Measurements from ENCODE around the gene PTCRA. TPM values are rescaled to one million over a fixed set of nuclear protein-coding genes. Genes with fewer than 3 reads are reported as not detected.
"Not testable (repeated sequence)": the region's sequence is repeated elsewhere in the genome, so short reads cannot be mapped to it uniquely, and the experiment has no call there.

Gene PTCRA
- total RNA-seq, 1 donor from 2014 or later, result not detected

DNA sequence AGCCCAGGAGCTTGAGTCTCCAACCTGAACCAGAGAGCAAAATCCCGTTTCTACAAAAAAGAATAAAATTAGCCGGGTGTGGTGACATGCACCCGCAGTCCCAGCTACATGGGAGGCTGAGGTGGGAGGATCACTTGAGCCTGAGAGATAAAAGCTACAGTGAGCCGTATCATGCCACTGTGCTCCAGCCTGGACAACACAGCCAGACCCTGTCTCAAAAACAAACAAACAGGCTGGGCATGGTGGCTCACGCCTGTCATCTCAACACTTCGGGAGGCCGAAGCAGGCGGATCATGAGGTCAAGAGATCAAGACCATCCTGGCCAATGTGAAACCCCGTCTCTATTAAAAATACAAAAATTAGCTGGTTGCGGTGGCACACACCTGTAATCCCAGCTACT, 11.4 kb upstream of the PTCRA start:
- no peak for DNase-seq

GRCh38 chr6:42907336-42907735, 8.5 kb upstream of the PTCRA start:
- DNase-seq, result no peak

DNA sequence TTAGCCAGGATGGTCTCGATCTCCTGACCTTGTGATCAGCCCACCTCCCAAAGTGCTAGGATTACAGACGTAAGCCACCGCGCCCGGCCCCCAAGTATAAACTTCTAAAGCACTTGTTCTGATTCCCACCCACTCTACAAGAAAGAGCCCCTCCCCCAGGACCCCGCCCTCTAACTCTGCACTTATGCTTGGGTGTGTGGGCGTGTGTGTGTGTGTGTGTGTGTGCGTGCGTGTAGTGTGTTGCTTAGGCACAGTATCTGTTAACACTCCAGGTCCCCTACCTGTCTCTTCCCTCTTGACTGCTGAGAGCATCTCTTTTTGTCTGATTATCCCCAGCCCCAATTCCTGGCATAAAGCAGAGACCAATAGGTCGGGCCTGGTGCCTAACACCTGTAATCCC, 6.0 kb upstream of the PTCRA start:
- no peak for DNase-seq

- DNase-seq, result peak; percentile 5
These were observed 4.5 kb upstream of the PTCRA start for GRCh38 chr6:42911171-42912021.

DNA sequence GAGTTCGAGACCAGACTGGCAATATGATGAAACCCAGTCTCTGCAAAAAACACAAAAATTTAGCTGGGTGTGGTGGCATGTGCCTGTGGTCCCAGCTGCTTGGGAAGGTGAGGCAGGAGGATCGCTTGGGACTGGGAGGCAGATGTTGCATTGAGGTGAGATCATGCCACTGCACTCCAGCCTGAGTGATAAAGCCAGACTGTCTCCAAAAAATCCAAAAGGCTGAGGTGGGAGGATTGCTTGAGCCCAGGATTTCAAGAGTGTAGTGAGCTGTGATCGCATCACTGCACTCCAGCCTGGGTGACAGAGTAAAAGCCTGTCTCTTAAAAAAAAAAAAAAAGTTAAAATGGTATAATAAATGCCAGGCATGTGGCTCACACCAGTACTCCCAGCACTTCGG, 1.3 kb upstream of the PTCRA start:
- no peak for DNase-seq

DNA sequence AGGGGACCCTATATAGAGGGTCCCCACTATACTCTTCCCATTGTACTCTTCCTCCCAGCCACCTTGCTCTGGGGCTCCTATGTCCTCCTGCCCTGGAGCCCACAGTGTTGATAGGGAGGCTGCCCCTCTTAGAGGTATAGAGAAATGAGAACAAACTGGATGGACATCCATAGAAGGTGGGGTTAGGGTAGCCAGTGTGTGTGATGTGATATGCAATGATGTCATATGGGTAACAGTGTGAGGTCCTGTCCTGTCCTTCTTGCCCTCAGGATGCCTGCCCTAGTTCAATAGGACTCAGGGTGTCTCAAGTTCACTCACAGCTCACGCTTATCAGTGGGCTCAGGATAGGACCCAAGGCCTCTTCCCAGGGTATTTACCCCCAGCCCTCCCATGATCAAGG, 435 bp downstream of the PTCRA start:
- no peak for DNase-seq

- no peak for DNase-seq
These were observed 5.9 kb downstream of the PTCRA start for GRCh38 chr6:42921801-42922200.

GRCh38 chr6:42923666-42924065, 7.8 kb downstream of the PTCRA start:
- DNase-seq, result no peak

GRCh38 chr6:42925248-42925857, 9.5 kb downstream of the PTCRA start:
- DNase-seq, result no peak

- DNase-seq, result peak; percentile 96
These were observed 13.3 kb downstream of the PTCRA start, which contains the start of gene CNPY3 for GRCh38 chr6:42928986-42929820. Gene CNPY3 (plus strand): TSS chr6:42929480. CDS start chr6:42929571, 91 bp downstream.

DNA sequence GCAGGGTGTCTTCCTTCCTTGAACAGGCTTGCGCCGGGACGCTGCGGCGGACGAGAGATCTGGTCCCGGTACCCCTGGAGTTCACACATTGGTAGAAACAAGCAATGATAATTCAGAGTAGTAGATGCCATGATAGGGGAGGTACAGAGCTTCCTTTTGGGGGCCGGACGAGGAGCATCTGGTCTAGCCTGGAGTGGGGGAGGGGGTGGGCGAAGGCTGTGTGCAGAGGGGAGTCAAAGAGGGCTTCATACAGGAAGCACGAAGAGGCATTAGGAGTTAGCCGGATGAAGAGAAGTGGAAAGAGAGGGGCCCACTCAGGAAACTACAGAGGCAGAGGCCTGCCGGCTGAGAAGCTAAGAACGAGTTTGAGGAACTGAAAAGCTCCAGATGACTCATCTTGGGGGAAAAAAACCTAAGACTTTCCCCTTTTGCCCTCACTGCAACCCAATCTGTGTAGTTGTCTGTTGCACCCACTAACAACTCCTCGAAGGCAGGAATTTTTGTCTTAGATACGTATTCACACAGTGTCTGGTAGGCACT, 14.0 kb downstream of the PTCRA start:
- peak; percentile 68 for DNase-seq

DNA sequence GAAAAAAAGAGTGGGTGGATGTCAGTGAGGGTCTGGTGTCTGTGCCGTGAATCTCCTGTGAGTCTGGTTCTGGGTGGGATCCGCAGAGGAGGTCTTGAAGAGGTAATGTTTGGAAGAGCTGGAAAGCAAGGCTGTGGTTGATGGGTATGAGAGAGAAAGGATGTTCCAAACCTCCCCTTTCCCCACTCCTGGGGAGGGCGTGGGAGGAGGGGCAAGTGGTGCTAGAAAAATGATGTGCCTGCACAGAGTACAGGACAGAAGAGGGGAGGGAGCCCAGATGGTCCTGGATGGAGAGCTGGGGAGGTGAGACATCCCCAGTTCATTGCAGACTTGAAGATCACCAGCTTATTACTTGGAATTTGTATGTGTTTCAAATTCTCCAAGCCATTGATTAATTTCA, 16.6 kb downstream of the PTCRA start:
- DNase-seq, result no peak

DNA sequence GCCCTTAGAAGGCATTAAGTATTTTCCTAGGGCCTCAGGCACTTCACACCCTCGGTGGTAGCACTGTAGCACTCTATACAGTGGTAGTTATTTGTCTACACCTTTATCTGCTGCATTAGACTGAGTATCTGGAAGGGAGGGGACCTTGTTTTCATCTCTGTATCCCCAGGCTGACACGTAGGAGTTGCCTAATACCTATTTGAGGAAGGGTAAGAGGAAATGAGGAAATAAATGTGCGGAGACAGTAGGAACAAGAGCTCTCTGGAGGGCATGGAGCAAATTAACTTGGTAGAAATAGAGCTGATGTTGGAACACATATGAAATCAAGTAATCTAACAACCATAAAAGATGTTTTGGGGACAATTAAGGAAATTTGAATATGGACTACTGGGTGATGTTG, 17.4 kb downstream of the PTCRA start:
- DNase-seq, result no peak

GRCh38 chr6:42935322-42935721, 19.5 kb downstream of the PTCRA start:
- DNase-seq, result no peak

DNA sequence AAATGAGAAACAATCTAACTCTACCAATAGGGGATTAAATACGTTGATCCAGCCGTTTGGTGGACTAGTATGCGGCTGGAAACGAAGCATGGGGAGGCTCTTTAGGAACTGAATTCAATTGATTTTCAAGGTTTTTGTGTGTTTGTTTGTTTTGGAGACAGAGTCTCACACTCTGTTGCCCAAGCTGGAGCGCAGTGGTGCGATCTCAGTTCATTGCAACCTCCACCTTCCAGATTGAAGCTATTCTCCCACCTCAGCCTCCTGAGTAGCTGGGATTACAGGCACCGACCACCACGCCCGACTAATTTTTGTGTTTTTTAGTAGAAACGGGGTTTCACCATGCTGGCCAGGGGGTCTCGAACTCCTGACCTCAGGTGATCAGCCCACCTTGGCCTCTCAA, 20.5 kb downstream of the PTCRA start:
- no peak for DNase-seq

DNA sequence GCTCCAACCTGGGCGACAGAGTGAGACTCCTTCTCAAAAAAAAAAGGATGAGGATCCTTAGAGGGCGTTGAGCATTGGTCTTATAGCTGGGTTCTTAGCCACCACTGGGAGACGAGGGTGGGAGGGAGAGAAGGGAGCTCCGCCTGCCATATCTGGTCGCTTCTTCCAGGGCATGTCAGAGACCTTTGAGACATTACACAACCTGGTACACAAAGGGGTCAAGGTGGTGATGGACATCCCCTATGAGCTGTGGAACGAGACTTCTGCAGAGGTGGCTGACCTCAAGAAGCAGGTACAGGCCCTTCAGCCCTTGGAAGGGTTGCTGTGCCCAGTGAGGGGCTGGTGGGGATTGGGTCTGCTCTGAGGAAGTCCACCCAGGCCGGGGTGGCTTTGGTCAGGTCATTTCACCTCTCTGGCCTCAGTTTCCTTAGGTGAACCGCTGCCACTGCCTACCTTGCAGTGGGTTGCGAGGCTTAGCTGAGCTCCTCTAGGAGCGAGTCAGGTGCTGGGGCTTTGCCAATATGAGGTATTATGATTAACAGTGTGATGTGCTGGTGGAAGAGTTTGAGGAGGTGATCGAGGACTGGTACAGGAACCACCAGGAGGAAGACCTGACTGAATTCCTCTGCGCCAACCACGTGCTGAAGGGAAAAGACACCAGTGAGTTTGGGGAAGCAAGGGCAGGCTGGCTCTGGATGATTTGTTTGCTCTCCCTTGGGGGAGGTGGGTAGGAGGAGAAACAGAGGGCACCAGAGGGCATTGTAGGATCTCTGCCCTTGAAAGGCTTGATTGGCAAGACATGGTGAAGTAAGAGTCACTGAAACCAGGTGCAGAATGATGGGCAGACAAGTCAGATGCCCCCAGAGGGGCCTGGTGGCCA, 21.9 kb downstream of the PTCRA start:
- no peak for DNase-seq

DNA sequence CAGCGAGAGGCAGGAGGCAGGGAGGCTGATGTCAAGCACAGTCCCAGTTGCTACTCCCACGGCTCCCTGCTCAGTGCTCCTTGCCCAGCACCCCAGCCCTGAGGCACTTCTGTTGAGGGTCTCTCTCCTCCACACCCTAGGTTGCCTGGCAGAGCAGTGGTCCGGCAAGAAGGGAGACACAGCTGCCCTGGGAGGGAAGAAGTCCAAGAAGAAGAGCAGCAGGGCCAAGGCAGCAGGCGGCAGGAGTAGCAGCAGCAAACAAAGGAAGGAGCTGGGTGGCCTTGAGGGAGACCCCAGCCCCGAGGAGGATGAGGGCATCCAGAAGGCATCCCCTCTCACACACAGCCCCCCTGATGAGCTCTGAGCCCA, 22.6 kb downstream of the PTCRA start:
- DNase-seq, result no peak

DNA sequence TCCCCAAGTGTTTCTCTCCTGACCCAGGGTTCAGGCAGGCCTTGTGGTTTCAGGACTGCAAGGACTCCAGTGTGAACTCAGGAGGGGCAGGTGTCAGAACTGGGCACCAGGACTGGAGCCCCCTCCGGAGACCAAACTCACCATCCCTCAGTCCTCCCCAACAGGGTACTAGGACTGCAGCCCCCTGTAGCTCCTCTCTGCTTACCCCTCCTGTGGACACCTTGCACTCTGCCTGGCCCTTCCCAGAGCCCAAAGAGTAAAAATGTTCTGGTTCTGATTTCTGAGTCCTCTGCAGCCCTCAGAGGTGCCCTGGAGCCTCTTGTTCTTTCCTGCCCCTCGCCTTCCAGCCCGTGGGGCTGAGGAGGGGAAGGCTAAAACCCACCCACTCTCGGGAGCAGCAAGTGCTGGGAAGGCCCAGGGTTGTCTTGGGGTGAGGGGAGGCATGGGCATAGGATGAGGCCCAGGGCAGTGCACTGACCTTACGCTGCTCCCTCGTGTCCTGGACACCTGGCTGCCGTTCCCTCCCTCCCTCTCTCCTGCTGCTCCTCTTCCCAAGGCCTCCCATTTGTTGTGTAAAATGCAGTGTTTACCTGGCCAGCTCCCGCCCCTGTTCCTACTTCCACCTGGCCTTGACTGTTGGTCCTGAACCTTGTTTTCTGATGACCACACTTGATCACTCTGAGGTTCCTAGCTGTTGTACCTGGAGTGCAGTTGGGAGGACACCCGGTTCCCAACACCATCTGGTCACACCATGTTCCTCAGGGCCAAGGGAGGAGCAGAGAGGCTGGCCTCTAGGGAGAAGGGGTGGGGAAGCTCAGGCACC, 23.3 kb downstream of the PTCRA start:
- DNase-seq, result no peak

GRCh38 chr6:42939810-42940167, 23.9 kb downstream of the PTCRA start:
- no peak for DNase-seq

DNA sequence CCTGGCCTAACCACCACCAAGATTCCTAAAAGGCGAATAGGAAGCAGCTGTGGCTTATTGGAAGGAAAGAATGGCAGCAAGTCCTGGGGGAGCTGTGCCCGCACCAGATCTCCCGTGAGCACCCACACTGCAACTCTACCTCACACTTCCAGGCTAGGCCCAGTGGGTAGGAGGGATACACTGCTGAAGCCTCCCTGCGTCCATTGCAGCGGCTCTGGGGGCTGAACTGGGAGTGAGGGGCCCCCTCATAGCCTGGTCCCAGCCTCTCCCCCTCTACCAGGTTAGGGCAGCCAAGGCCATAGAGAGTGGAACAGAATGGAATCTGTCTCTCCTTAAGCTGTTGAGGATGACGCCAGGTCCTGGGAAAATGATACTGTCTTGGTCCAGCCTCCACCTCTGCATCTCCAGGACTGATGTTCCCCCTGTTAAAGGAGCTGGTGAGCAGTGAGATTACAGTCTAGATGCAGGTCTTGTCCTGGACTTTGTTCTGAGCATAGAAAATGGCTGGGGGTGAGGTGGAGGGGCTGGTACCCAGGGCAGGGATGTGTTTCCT, 24.7 kb downstream of the PTCRA start:
- no peak for DNase-seq

GRCh38 chr6:42941356-42941755, 25.5 kb downstream of the PTCRA start:
- DNase-seq, result not testable (repeated sequence)
